DMS153 treated with DMSO at 0.1 percent for 48 hours (cell line): ENCODE data around the gene ARHGDIG.
"Not testable (repeated sequence)": the region's sequence is repeated elsewhere in the genome, so short reads cannot be mapped to it uniquely, and the experiment has no call there.

Experiments used
- DNase-seq: peaks from one replicate; lab custom pipeline; 2025; ENCODE audit not compliant: unreplicated experiment; lab: John Stamatoyannopoulos, UW

The ARHGDIG gene

DNA sequence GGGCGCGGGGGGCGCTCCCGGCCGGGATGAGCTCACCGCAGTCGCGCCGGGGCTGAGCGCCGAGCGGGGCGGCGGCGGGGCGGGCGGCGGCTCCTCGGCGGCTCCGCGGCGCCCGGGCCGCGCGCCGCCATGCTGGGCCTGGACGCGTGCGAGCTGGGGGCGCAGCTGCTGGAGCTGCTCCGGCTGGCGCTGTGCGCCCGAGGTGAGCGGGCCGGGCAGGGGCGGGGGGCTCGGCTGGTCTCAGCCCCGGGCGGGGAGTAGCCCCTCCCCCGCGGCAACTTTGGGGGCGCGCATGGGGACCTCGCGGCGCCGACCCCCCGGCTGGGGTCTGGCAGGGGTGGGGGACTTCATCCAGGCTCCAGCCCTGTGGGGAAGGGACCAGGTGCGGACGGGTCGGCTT lies at the start of gene ARHGDIG:
ARHGDIG (plus strand) TSS at position 40 of the 400 bp plus-strand sequence; CDS start at position 130, 90 bp downstream.
- no peak for DNase-seq

GRCh38 chr16:230949-231348 lies 49.4 kb upstream of the ARHGDIG start:
- no peak for DNase-seq

DNA sequence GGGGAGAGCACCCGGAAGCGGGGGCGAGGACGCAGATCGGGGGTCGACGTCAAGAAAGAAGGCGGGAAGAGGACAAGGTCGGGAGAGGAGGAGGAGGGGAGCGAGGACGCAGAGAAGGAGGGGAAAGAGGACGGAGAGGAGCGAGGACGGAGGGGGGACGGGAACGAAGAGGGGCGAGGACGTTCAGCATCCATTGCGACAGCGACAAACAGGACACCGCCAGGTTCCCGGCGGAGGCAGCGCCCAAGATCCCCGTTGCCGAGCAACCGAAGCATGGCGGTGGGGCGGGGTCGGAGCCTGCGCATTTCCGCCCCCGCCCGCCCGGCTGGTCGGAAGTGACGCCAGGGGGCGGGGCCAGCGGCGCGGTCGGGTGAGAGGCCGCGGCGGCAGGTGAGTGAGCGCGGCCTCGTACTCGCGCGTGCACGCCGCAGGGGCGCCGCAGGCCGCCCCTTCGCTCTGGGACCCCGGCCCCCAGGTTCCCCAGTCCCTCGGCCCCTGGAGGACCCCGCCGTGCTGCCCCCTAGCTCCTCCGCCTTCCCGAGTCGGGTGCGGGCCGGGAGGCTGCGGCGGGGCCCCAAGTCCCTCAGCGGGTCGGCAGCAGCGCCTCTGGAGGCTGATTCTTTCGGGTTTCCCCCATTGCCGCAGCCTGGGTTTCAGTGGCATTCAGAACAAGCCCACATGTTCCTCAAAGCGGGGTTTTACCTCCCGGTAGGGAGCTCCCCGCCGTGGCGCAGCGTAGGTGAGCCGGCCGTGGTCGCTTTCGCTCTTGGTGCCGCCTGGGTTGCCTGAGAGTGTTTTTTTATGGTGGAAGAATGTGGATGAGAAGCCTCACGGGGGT lies 45.7 kb upstream of the ARHGDIG start, which contains the start of gene FAM234A:
FAM234A (plus strand) TSS at position 354 of the 838 bp plus-strand sequence. CDS start 19,593 bp downstream, outside the sequence.
- peak; percentile 83 for DNase-seq

DNA sequence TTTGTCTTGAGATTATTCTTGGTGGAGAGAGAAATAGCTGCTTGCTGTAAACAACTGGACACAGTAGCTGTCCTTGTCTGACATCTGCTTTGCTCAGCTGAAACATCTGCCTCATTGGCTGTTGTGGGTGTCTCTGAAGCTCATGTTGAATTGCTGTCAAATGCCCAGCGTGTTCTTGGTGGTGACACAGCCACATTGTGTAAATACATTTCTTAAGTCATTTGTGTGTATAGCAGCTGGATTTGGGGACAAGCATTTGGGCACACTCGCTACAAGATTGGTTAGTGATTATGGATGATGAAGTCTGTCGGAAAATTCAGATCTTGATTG lies 40.5 kb upstream of the ARHGDIG start:
- no peak for DNase-seq

DNA sequence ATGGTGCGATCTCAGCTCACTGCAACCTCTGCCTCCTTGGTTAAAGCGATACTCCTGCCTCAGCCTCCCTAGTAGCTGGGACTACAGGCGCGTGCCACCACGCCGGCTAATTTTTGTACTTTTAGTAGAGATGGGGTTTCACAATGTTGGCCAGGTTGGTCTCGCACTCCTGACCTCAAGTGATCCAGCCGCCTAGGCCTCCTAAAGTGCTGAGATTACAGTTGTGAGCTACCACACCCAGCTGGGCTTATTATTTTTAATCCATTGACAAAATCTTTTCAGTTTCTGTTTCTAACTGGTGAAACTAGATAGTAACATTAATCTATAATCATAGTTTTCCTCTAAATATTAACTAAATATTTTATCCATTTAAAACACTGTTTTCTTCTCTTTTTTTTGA lies 39.8 kb upstream of the ARHGDIG start:
- DNase-seq, result no peak

DNA sequence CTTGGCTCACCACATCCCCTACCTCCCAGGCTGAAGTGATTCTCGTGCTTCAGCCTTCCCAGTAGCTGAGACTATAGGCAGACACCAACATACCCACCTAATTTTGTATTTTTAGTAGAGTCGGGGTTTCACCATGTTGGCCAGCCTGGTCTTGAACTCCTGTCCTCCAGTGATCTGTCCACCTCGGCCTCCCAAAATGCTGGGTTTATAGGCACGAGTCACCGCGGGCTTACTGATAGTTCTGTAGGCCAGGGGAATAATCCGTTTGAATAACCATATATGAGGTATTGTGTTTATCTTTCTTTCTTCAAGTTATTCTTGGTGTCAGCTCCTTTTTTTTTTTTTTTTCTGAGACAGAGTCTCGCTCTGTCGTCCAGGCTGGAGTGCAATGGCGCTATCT lies 38.1 kb upstream of the ARHGDIG start:
- no peak for DNase-seq

DNA sequence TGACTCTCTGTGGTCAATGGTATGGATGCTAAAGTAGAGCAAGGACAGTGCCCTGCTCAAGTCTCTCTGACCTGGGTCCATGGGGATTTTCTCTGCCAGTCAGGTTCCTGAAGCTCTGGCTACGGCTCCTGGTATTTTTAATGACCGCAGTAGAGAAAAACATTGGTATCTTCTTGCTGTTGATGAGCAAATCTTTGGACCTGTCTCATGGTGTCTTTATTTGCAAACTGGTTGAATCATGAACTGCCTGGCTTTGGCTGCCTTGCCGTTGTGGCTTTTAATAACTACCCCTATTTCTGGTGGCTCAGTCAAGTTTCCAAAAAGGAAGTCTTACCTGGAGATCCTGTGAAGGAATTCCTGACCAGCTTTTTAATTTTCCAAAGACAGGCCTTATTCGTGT lies 37.0 kb upstream of the ARHGDIG start:
- no peak for DNase-seq

DNA sequence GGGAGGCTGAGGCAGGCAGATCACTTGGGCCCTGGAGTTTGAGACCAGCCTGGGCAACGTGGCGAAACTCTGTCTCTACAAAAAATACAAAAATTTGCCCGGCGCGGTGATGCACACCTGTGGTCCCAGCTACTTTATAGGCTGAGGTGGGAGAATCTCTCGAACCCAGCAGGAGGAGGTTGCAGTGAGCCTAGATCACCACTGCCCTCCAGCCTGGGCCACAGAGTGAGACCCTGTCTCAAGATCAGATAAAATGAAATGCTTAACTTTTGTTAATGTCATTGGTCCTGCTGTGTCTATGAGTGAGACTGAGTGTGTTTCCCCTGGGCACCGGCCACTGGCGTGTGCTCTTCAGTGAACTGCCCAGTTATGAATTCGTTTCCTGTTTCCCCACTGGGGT lies 35.3 kb upstream of the ARHGDIG start:
- no peak for DNase-seq

DNA sequence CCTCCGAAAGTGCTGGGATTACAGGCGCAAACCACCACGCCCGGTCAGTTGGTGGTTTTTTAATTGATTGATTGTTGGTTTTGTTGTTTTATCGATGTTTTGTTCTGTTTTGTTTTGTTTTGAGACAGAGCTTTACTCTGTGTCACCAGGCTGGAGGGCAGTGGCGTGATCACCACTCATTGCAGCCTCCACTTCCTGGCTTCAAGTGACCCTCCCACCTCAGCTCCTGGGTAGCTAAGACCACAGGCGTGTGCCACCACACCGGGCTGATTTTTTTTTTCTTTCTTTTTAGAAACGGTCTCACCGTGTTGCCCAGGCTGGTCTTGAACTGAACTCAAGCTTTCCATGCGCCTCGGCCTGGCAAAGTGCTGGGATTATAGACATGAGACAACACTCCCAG lies 33.4 kb upstream of the ARHGDIG start:
- no peak for DNase-seq

- DNase-seq, result no peak
Measured at GRCh38 chr16:249431-249830, 31.0 kb upstream of the ARHGDIG start.

DNA sequence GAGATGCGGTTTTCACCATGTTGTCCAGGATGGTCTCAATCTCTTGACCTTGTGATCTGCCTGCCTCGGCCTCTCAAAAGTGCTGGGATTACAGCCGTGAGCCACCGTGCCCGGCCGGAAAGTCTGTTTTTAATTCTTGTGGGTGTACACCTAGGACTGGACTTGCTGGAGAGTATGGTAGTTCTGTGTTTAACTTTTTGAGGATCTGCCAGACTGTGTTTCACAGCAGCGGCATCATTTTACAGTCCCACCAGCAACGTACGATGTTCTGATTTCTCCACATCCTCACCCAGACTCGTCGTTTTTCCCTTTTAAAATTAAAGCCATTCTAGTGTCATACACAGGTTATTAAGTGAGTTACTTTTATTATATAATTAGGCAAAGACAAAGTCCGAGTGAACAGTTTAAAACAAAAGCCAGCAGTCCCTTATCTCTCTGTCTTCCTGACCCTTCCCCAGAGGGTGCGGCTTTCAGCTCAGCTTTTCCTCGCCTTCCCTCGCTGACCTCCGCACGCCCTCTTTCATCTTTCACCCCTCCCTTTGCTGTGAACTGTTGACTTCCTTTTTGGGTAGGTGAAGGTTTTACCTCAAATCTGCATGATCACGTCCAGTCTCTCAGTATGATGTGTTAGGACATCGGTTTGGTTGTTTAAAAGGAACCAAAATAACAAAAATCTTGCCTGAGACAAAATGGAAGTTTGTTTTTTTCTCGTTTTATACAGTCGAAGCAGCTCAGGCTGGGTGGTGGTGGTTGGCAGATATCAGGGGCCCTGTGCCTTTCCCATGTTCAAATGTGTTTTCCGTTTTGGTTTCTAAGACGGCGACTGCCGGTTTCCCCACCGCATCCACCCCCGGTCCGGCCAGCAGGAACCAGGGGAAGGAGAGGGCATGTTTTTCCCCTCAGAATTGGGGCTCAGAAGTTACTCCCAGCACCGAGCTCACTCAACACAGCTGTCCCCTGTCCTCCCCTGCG lies 27.7 kb upstream of the ARHGDIG start:
- DNase-seq, result no peak

- no peak for DNase-seq
Measured at GRCh38 chr16:253833-254232, 26.6 kb upstream of the ARHGDIG start.

DNA sequence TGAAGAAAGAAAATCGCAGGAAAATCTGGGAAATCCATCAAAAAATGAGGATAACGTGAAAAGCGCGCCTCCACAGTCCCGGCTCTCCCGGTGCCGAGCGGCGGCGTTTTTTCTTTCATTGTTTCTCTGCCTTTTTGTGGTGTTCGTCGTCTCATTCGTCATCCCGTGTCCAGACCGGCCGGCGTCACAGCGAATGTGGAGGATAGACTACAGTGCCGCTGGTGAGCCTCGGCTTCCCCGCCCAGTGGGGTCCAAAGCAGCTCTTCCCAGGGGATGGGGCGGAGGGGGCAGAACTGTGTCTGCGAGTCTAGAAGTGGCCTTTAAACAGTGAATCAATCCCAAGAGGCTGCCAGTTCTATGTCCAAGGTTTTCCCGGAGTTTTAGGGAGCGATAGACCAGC lies 25.9 kb upstream of the ARHGDIG start:
- DNase-seq, result no peak

DNA sequence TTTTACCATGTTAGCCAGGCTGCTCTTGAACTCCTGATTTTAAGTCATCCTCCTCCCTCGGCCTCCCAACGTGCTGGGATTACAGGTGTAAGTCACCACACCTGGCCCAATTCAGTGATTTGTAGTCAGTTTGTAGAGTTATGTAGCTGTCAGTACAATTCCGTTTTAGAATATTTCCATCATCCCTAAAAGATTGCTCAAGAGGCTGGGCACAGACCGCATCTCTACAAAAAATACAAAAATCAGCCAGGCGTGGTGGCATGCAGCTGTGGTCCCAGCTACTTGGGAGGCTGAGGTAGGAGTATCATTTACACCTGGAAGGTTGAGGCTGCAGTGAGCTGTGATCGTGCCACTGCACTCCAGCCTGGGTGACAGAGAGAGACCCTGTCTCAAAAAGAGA lies 25.2 kb upstream of the ARHGDIG start:
- DNase-seq, result no peak

- not testable (repeated sequence) for DNase-seq
Measured at GRCh38 chr16:258091-258490, 22.3 kb upstream of the ARHGDIG start.

GRCh38 chr16:259226-259625 lies 21.2 kb upstream of the ARHGDIG start:
- no peak for DNase-seq

DNA sequence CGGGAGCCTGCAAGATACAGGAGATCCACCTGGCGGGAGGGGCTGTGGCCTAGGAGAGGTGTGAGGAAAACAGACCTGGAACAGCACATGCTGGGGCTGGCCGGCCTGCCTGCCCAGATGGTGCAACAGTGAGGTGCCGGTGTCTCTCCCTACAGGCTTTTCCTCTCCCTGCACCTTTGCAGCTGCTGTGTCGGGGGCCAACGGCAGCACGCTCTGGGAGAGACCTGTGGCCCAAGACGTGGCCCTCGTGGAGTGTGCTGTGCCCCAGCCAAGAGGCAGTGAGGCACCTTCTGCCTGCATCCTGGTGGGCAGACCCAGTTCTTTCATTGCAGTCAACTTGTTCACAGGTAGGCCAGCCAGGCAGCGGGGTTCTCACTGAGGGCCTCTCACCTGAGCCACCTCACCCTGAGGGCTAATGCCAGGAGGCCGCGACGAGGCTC lies 20.6 kb upstream of the ARHGDIG start:
- DNase-seq, result no peak

- DNase-seq, result no peak
Measured at GRCh38 chr16:260326-260725, 20.1 kb upstream of the ARHGDIG start.

DNA sequence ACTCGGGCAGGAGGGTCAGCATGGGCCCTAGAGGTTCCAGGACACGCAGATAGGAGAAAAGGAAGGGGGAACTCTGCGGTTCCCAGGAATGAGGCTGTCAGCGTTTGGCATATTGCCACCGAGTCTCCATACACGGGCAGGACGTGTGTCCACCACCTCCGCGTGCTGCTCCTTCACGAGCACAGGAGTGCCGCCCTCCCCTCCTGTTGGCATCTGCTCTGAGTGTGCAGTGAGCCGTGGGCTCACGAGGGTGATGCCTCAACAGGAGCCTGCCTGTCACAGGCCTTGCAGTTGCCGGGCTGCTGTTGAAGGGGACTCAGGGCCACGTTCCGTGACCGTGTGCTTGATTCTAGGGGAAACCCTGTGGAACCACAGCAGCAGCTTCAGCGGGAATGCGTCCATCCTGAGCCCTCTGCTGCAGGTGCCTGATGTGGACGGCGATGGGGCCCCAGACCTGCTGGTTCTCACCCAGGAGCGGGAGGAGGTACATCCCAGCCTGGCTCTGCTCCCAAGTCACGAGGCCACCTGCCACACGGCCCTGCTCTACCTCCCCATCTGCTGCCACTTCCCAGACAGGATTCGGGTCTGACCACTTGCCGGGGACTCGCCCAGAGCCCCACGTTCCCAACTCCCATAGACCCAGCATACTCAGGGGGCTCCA lies 19.2 kb upstream of the ARHGDIG start:
- no peak for DNase-seq

DNA sequence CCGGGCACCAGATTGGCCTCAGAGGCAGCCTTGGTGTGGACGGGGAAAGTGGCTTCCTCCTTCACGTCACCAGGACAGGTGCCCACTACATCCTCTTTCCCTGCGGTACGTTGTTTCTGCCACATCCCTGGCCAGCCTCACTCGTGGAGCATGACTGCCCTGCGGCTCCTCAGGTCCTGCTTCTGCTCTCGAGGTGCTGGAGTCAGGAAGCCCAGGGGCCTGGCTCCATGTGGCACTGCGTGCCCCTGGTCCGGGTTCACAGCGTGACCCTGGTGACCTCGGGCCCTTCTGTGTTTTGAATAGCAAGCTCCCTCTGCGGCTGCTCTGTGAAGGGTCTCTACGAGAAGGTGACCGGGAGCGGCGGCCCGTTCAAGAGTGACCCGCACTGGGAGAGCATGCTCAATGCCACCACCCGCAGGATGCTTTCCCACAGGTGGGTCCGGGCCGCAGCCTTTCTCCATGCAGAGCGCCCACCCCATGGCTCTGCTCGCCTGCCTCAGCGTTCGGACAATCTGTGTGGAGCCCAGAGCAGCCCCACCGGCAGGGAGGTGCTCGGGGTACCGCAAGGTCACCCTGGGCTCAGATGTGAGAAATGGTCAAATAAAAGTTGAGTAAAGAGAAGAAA lies 18.2 kb upstream of the ARHGDIG start:
- DNase-seq, result no peak
